Endothelial cell (in vitro differentiated cells): ENCODE measurements around the gene SNRNP27. TPM values are rescaled to one million over a fixed set of nuclear protein-coding genes. Genes with fewer than 3 reads are reported as not detected.

Experiments used
- DNase-seq: peaks from one replicate; pipeline ENCODE4 v3.0.0; 2021; ENCODE audit warnings: low spot score
- H3K27ac Mint-ChIP-seq: one replicate; pipeline ENCODE4 v1.8.0; 2021; ENCODE audit warnings: mixed read lengths, inconsistent platforms; ENCODE audit not compliant: unreplicated experiment
- H3K27me3 Mint-ChIP-seq: one replicate; pipeline ENCODE4 v1.8.0; 2021; ENCODE audit warnings: mild to moderate bottlenecking, moderate library complexity, mixed read lengths, inconsistent platforms; ENCODE audit not compliant: unreplicated experiment
- H3K36me3 Mint-ChIP-seq: one replicate; pipeline ENCODE4 v1.8.0; 2021; ENCODE audit warnings: mild to moderate bottlenecking, low read depth, mixed read lengths, inconsistent platforms; ENCODE audit not compliant: unreplicated experiment
- H3K4me1 Mint-ChIP-seq: one replicate; pipeline ENCODE4 v1.8.0; 2021; ENCODE audit warnings: mild to moderate bottlenecking, mixed read lengths, inconsistent platforms; ENCODE audit not compliant: unreplicated experiment
- H3K4me3 Mint-ChIP-seq: one replicate; pipeline ENCODE4 v1.8.0; 2021; ENCODE audit warnings: mild to moderate bottlenecking, mixed read lengths, inconsistent platforms; ENCODE audit not compliant: unreplicated experiment
- H3K9me3 Mint-ChIP-seq: one replicate; pipeline ENCODE4 v1.8.0; 2021; ENCODE audit warnings: mixed read lengths, inconsistent platforms; ENCODE audit not compliant: unreplicated experiment
- CTCF ChIP-seq: fragments of 200-600 bp; sonication (generic); IDR thresholded peaks from one replicate; pipeline ENCODE4 v1.5.0; 2021; ENCODE audit warnings: antibody characterized with exemption; ENCODE audit not compliant: unreplicated experiment
- long read RNA-seq: library from polyadenylated mRNA; unstranded; transcript quantifications from one replicate; pipeline ENCODE4 v2.0.0, GENCODE V29; 2020; ENCODE audit not compliant: unreplicated experiment
- total RNA-seq: library from RNA; stranded (reverse); fragmentation: NEBNext Ultra II Directional; extraction: Animal tissue kit (Norgen Biotek cat#: 25700); gene quantifications from one replicate; pipeline ENCODE4 v1.2.1, GENCODE V29; 2021; ENCODE audit not compliant: unreplicated experiment

SNRNP27 gene
- total RNA-seq = 37.0 TPM
- long read RNA-seq, transcript SNRNP27-201 (6 exons, 1,802 nt) = major isoform, 26 of 33 reads
- long read RNA-seq, partial matches to known transcripts = 6 of 33 reads
- long read RNA-seq, other reads (novel, unspliced or antisense) = 1 of 33 reads

- Mint-ChIP-seq H3K9me3 (no peaks in the 10 kb centered on the region), H3K36me3 (peaks cover 8% of the 10 kb centered on the region), H3K27me3 (peaks cover 1% of the 10 kb centered on the region), H3K4me3 (peak within 1 kb of the TSS; percentile 96), H3K27ac (peak within 1 kb of the TSS; percentile 97), H3K4me1 (peaks cover 4% of the 10 kb centered on the region)
- no peak for TF ChIP-seq CTCF
- peak; percentile 65 for DNase-seq
These were observed at the start of gene SNRNP27 for GRCh38 chr2:69893684-69894551. Gene SNRNP27, plus strand, starts transcription at chr2:69893956. Its CDS starts 29 bp downstream, at chr2:69893985.

GRCh38 chr2:69843993-69844392 lies 49.8 kb upstream of the SNRNP27 start:
- no peak for TF ChIP-seq CTCF

GRCh38 chr2:69844560-69844959 lies 49.2 kb upstream of the SNRNP27 start:
- Mint-ChIP-seq H3K36me3 (peaks cover 4% of the 10 kb centered on the region), H3K4me1 (no peaks in the 10 kb centered on the region), H3K4me3 (no peak overlapping the region), H3K27ac (no peak overlapping the region), H3K27me3 (no peaks in the 10 kb centered on the region), H3K9me3 (no peaks in the 10 kb centered on the region)
- TF ChIP-seq CTCF = no peak
- no peak for DNase-seq

More at GRCh38 chr2:69843993-69844392, 49.8 kb upstream of the SNRNP27 start:
- no peaks in the 10 kb centered on the region for H3K4me1 Mint-ChIP-seq
- peaks cover 4% of the 10 kb centered on the region for H3K36me3 Mint-ChIP-seq
- no peaks in the 10 kb centered on the region for H3K9me3 Mint-ChIP-seq
- no peak overlapping the region for H3K4me3 Mint-ChIP-seq
- H3K27me3 Mint-ChIP-seq = no peaks in the 10 kb centered on the region
- DNase-seq = no peak
- H3K27ac Mint-ChIP-seq = no peak overlapping the region

- no peak for DNase-seq
- no peak overlapping the region for H3K4me3 Mint-ChIP-seq
- TF ChIP-seq CTCF = no peak
These were observed 47.3 kb upstream of the SNRNP27 start for GRCh38 chr2:69846182-69847067.

More at GRCh38 chr2:69846182-69847067, 47.3 kb upstream of the SNRNP27 start:
- H3K27me3 Mint-ChIP-seq = no peaks in the 10 kb centered on the region
- H3K27ac Mint-ChIP-seq = no peak overlapping the region
- H3K9me3 Mint-ChIP-seq = no peaks in the 10 kb centered on the region
- H3K36me3 Mint-ChIP-seq = peaks cover 4% of the 10 kb centered on the region
- no peaks in the 10 kb centered on the region for H3K4me1 Mint-ChIP-seq
